HuH-7.5 (cell line): ENCODE results near the gene GPR37.

Experiments
- DNase-seq: peaks from one replicate; pipeline ENCODE4 v3.0.0; 2011; ENCODE audit warnings: low spot score

The GPR37 gene

DNA sequence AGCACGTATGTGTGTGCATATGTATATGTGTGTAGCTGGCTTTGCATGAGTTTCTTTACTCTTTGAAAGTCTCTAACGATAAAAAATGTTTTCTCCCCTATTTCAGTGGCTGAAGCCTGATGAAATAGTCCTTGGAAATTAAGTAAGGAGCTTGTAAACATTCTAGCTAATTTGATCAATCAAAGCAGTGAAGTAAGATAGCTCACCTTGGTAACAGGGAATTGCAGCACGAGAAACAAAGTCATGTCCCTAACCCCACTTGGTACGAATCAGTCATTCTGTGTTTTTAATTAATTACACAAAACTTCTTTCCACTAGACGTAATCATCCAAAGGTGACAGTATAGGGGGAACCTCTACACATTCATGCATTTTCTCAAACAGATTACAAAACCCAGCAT, 41.5 kb downstream of the GPR37 start:
- DNase-seq: no peak

- no peak for DNase-seq
Observed at GRCh38 chr7:124723012-124723411, 42.6 kb downstream of the GPR37 start.

DNA sequence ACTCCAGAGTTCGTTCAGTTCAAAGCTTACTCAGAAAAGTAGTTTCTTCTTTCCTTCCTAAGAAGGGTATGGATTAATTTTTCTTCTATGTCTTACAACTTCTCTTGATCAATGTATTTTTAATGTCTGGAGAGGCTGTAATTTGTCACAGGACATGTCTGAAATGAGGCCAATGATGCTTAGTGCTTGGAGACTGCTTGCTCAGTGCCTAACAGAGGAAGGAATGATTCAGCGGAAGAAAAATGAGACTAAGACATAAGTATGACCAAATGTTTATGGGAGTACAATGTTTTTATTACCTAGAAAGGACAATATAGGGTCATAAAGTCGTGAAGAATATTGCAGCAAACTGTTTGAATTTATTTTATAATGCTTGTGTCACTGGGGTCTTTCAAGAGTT, 43.3 kb downstream of the GPR37 start:
- DNase-seq: no peak

GRCh38 chr7:124720195-124720594, 45.4 kb downstream of the GPR37 start:
- DNase-seq: no peak

- DNase-seq: no peak
Observed at GRCh38 chr7:124718032-124718766, 47.4 kb downstream of the GPR37 start.

DNA sequence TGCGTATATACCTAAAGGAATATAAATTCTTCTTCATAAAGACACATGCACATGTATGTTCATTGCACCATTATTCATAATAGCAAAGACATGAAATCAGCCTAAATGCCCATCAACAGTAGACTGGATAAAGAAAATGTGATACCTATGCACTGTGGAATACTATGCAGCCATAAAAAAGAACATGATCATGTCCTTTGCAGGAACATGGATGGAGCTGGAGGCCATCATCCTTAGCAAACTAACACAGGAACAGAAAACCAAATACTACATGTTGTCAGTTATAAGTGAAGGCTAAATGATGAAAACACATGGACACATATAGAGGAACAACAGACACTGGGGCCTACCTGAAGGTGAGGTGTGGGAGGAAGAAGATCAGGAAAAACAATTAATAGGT, 48.7 kb downstream of the GPR37 start:
- no peak for DNase-seq

GRCh38 chr7:124713086-124713485, 52.5 kb downstream of the GPR37 start:
- no peak for DNase-seq

- DNase-seq: no peak
Observed at GRCh38 chr7:124712017-124712416, 53.6 kb downstream of the GPR37 start.

DNA sequence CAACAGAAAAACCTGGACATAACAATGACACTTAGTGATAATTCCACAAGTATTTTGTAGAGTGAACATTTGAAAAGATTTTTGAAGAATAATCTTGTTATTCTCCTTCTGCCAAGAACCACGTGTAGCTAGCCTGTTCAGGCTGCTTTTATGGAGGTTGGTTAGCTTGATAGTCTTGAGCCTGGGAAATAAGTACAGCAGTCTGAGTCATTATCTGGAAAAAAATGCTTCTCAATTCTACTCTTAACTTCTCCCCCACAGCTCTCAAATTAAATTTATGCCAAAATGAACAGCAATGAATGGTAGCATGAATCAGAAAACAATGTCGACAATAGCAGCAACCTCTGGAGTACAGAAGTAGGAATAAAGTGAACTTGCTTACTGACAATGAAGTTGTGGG, 63.2 kb downstream of the GPR37 start:
- no peak for DNase-seq

DNA sequence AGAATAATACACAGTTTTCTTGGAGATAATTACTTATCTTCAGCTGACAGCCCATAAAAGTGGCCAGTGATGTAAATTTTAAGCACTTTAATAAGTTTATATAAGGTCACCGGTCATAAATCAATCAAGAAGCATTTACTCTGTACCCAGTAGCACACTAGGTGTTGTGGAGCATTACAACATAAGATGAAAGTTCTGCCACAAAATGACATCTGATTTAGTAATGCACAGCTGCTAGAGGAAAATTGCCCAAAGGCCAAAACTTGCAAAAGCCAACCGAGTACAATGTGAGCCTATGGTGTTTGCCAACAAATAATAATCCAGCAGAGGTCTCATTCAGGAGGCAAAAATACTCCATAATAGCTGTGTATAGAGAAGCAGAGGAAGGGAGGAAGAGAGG, 63.6 kb downstream of the GPR37 start:
- DNase-seq: no peak

- no peak for DNase-seq
Observed at GRCh38 chr7:124700655-124701054, 64.9 kb downstream of the GPR37 start.

DNA sequence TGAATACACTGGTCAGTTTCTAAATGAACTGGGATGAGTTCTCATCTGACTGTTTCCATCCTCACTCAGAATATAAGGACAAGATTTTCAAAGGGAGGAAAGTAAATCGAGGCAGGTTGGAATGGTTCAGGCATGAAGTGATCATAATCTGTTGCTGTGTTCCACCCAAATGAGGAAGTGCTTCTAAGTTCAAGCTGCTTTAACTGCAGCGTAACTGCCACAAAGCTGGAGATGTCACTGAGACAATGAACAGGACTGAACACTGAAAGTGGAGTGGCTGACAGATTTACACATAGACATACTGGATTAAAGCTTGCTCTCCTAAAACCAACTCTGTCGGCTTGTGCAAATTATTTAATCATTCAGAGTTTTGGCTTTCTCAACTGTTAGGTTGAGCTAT, 66.6 kb downstream of the GPR37 start:
- no peak for DNase-seq

GRCh38 chr7:124697746-124698145, 67.8 kb downstream of the GPR37 start:
- DNase-seq: no peak
